ENCODE results near the gene HSPB7. TPM values are rescaled to one million over a fixed set of nuclear protein-coding genes. Genes with fewer than 3 reads are reported as not detected.
"Not testable (repeated sequence)": the region's sequence is repeated elsewhere in the genome, so short reads cannot be mapped to it uniquely, and the experiment has no call there.

Gene HSPB7
- total and polyA plus RNA-seq, 12 donors: 13.4 to 633 (median 85.1) TPM

DNA sequence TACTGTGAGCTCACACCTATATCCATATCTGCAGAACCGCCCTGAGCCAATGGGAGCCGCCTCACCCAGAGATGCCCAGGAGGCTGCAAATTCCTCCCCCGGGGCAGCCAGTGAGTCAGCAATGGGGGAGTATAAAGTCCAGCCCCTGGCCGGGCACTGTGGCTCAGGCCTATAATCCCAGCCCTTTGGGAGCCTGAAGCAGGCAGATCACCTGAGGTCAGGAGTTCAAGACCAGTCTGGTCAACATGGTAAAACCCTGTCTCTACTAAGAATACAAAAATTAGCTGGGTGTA, 20.7 kb upstream of the HSPB7 start:
- no peak overlapping the region for H3K4me3 ChIP-seq
- no peaks in the 10 kb centered on the region for H3K27me3 ChIP-seq
- no peaks in the 10 kb centered on the region for H3K9me3 ChIP-seq (replicated peaks in 1 of 3)
- no peak for DNase-seq
- TF ChIP-seq CTCF (IDR thresholded peaks at IDR 0.05) (no peak), POLR2A (IDR thresholded peaks at IDR 0.05) (no peak)
- no peaks in the 10 kb centered on the region for H3K4me1 ChIP-seq (replicated peaks in 1 of 2)
- H3K27ac ChIP-seq: no peak overlapping the region
- intact Hi-C loops (cut with DNase I): no loop called here
- WGBS, 4 donors: 73 to 89% (median 83%) methylated on average over 2 to 4 of the region's 4 CpGs; no CpG with 5 or more reads in 1 of the 4 donors
- H3K36me3 ChIP-seq (replicated peaks in 1 of 2): no peaks in the 10 kb centered on the region

DNA sequence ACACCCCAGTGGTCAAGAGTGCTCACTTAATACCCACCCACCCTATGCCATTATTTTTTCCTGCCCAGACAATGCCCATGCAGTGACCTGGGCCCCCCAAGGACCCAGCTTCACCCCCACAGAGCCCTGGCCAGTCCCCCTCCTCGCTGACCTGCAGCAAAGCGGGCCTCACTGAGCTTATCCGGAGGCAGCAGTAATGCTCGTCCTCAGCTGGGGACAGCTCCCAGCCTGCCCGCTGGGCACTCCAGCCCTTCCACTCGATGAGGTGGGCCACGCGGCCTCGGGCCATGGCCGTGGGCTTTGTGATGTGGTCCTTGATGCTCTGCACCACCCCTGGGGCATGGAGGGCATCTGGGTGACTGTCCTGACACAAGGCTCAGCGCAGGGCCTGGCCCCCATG, 18.6 kb upstream of the HSPB7 start:
- H3K4me3 ChIP-seq; H3K27me3 ChIP-seq; H3K27ac ChIP-seq; H3K9me3 ChIP-seq (replicated peaks in 1 of 3); intact Hi-C loops (cut with DNase I); H3K36me3 ChIP-seq (replicated peaks in 1 of 2); H3K4me1 ChIP-seq (replicated peaks in 1 of 2); DNase-seq: not testable (repeated sequence)
- WGBS, 4 donors: 89 to 100% (median 90%) methylated on average over 1 to 10 of the region's 11 CpGs; no CpG with 5 or more reads in 1 of the 4 donors

DNA sequence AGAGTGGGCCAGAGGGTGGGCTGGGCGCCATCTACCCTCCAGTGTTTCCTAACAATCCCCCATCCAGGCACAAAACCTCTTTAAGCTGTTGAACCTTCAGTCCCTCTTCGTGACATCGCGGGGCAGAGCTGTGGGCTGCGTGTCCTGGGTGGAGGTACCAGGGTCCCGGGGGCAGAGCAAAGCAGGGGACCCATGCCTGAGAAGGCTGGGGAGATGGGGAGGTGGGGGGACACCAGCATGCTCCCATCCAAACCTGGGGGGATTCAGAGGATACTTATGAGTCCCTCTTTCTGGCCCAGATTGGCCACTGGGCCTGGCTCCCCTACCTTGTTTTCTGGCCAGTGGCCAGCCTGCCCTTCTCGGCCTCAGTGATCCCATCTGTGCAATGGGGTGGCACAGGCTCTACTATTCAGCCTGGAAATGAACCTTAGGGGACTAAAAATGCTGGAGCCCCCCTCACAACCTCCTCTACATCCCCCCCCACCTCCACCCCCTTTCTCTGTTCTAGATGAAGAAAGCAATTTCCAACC, 15.3 kb upstream of the HSPB7 start:
- 41 to 67% (median 65%) methylated on average over 5 to 7 of the region's 7 CpGs for WGBS, 4 donors
- H3K27ac ChIP-seq; H3K4me1 ChIP-seq (replicated peaks in 1 of 2); H3K9me3 ChIP-seq (replicated peaks in 1 of 3); intact Hi-C loops (cut with DNase I); H3K4me3 ChIP-seq; H3K27me3 ChIP-seq; DNase-seq; H3K36me3 ChIP-seq (replicated peaks in 1 of 2): not testable (repeated sequence)
- peak in 1 of 6 experiments; percentile 1 for TF ChIP-seq CTCF (IDR thresholded peaks at IDR 0.05)

DNA sequence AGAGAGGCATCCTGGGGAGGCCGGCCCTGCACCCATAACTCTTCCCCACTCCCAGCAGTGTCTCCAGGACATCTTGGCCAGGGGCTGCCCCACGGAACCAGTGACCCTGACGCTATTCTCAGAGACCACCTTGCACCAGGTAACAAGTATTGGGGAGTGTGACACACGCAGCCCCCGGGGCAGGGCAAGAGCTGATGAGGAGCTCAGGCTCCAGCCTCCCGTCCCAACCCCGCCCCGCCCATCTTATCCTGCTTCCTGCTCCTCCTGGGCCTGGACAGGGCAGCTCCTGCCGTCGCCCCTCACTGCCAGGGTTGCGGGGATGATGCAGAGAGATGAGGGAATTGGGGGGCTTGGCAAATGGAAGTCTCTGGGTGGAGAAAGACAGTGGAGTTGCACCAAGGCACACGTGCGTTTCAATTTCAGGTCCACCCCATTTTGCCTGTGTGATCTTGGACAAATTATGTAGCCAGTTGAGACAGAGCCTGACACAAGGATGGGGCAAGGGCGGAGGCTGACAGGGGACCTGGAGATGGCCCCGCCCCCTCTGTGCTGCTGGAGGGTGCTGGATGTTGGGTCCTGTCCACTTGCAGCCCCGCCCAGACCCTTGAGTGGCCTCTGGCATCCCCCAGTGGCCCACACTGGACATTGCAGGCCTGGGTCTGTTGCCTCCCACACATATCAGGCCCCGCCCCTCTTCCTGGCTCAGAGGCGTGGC, 14.7 kb upstream of the HSPB7 start:
- TF ChIP-seq POLR2A (IDR thresholded peaks at IDR 0.05) (no peak), CTCF (IDR thresholded peaks at IDR 0.05) (peak; percentile 91 to 100 (median 99))
- DNase-seq: peak; percentile 87 to 95 (median 92)
- 35 to 62% (median 47%) methylated on average over 9 to 18 of the region's 18 CpGs for WGBS, 4 donors
- Histone ChIP-seq H3K36me3 (replicated peaks in 1 of 2) (no peaks in the 10 kb centered on the region), H3K27ac (no peak overlapping the region), H3K27me3 (no peaks in the 10 kb centered on the region), H3K9me3 (replicated peaks in 1 of 3) (no peaks in the 10 kb centered on the region), H3K4me3 (no peak overlapping the region), H3K4me1 (replicated peaks in 1 of 2) (no peaks in the 10 kb centered on the region)
- intact Hi-C loops (cut with DNase I): no loop called here

GRCh38 chr1:16031551-16031950, 13.7 kb upstream of the HSPB7 start:
- H3K4me3 ChIP-seq: no peak overlapping the region

More at GRCh38 chr1:16031551-16031950, 13.7 kb upstream of the HSPB7 start:
- no peak for DNase-seq
- H3K36me3 ChIP-seq (replicated peaks in 1 of 2): no peaks in the 10 kb centered on the region
- intact Hi-C loops (cut with DNase I): no loop called here
- peaks cover 7% of the 10 kb centered on the region in 2 donors for H3K4me1 ChIP-seq (replicated peaks in 1 of 2)
- no peaks in the 10 kb centered on the region for H3K27me3 ChIP-seq
- H3K9me3 ChIP-seq (replicated peaks in 1 of 3): no peaks in the 10 kb centered on the region
- H3K27ac ChIP-seq: no peak overlapping the region
- TF ChIP-seq CTCF (IDR thresholded peaks at IDR 0.05) (no peak), POLR2A (IDR thresholded peaks at IDR 0.05) (no peak)
- WGBS, 4 donors: 35 to 72% (median 61%) methylated on average over 2 to 8 of the region's 8 CpGs; no CpG with 5 or more reads in 1 of the 4 donors
